DMS 273 (cell line): ENCODE data around the gene TMEM270.
"Not testable (repeated sequence)": the region's sequence is repeated elsewhere in the genome, so short reads cannot be mapped to it uniquely, and the experiment has no call there.

Experiments used
- DNase-seq: peaks from one replicate; lab custom pipeline; 2025; ENCODE audit not compliant: unreplicated experiment; lab: John Stamatoyannopoulos, UW

TMEM270 gene

GRCh38 chr7:73852500-73852899 lies 8.5 kb upstream of the TMEM270 start:
- no peak for DNase-seq

GRCh38 chr7:73856941-73857340 lies 4.0 kb upstream of the TMEM270 start:
- DNase-seq, result no peak

GRCh38 chr7:73858807-73859206 lies 2.2 kb upstream of the TMEM270 start:
- no peak for DNase-seq

- no peak for DNase-seq
These were observed 346 bp downstream of the TMEM270 start for GRCh38 chr7:73861305-73861704.

GRCh38 chr7:73864981-73865711 lies 4.2 kb downstream of the TMEM270 start:
- peak; percentile 83 for DNase-seq

GRCh38 chr7:73865738-73866445 lies 4.9 kb downstream of the TMEM270 start:
- DNase-seq, result peak; percentile 91

- DNase-seq, result no peak
These were observed 5.4 kb downstream of the TMEM270 start for GRCh38 chr7:73866446-73866767.

GRCh38 chr7:73869011-73869798 lies 8.2 kb downstream of the TMEM270 start:
- DNase-seq, result no peak

GRCh38 chr7:73870041-73870492 lies 9.1 kb downstream of the TMEM270 start:
- DNase-seq, result peak; percentile 63

GRCh38 chr7:73871163-73872011 lies 10.4 kb downstream of the TMEM270 start:
- DNase-seq, result peak; percentile 79

GRCh38 chr7:73872056-73872908 lies 11.3 kb downstream of the TMEM270 start:
- no peak for DNase-seq

GRCh38 chr7:73876361-73876760 lies 15.4 kb downstream of the TMEM270 start:
- no peak for DNase-seq

- DNase-seq, result no peak
These were observed 16.0 kb downstream of the TMEM270 start for GRCh38 chr7:73876973-73877372.

- no peak for DNase-seq
These were observed 19.2 kb downstream of the TMEM270 start for GRCh38 chr7:73879977-73880681.

- no peak for DNase-seq
These were observed 19.9 kb downstream of the TMEM270 start for GRCh38 chr7:73880755-73881328.

GRCh38 chr7:73881352-73882046 lies 20.5 kb downstream of the TMEM270 start:
- DNase-seq, result no peak

- DNase-seq, result no peak
These were observed 21.1 kb downstream of the TMEM270 start for GRCh38 chr7:73882047-73882402.

GRCh38 chr7:73884867-73885422 lies 24.0 kb downstream of the TMEM270 start:
- not testable (repeated sequence) for DNase-seq
